ENCODE measurements around the gene CYP26B1. TPM values are rescaled to one million over a fixed set of nuclear protein-coding genes. Genes with fewer than 3 reads are reported as not detected.
A peak's percentile ranks its signal among the peaks of the same experiment; 100 is the strongest.

The CYP26B1 gene
- total RNA-seq, 4 donors from 2014 or later: 1.8 to 4.8 (median 2.3) TPM

DNA sequence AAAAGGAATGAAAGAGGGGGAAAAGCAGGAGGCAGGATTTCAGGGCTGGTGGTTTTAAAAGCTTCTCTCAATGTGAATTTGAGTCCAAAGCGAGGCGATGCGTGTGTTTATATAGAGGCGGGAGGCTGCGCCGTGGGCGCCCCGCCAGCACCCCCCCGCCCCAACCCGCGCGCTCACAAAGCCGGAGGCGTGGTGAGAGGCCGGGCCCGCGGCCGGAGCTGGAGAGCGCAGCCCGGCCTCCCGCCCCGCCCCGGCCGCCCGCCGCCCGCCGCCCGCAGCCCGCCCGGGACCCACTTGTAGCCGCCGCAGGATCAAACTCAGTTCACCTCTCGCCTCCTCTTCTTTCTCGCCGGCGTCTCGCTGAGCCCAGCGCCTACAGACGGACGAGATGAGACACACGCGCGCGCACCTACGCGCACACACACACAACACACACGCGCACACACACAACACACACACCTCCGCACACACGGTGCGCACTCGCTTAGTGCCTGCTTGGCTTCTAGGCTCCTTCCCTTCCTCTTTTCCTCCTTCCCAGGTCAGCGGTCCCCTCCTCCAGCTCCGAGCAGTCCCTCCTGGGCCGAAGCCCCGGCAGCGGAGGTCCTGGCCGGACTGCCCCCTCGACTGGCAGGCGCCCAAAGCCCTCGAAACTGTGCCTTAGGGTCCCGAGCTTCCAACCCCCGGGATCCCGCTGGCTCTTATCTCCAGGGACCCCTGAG is 1.3 kb upstream of the CYP26B1 start:
- peaks cover 44 to 55% of the 10 kb centered on the region in 2 donors for H3K4me1 ChIP-seq
- intact Hi-C loops (cut with DNase I; ENCODE audit: low total_unique reads) (loop anchor here (1.0 to 10.0 kb wide), 4 partner anchors 12 to 694 kb away; partner anchors contain the start of gene DYSF), in situ Hi-C loops (cut with MboI; ENCODE audit: low sequenced_read_pairs in 4 of 4) (no loop called here)

GRCh38 chr2:72148003-72148836 is 558 bp upstream of the CYP26B1 start:
- H3K27ac ChIP-seq: no peak overlapping the region
- peaks cover 43 to 48% (median 45%) of the 10 kb centered on the region in 3 donors for H3K27me3 ChIP-seq
- no peak for ATAC-seq
- H3K9me3 ChIP-seq: no peaks in the 10 kb centered on the region
- DNase-seq: peak in 1 of 2 donors; percentile 8
- H3K4me1 ChIP-seq: peaks cover 49 to 61% of the 10 kb centered on the region in 2 donors
- H3K4me3 ChIP-seq: peak overlapping the region; percentile 55 to 75 (median 66)
- intact Hi-C loops (cut with DNase I; ENCODE audit: low total_unique reads): loop anchor here (10.0 kb wide), 1 partner anchor 693 kb away; the partner anchor contains the start of gene DYSF
- TF ChIP-seq, protein P1, sequence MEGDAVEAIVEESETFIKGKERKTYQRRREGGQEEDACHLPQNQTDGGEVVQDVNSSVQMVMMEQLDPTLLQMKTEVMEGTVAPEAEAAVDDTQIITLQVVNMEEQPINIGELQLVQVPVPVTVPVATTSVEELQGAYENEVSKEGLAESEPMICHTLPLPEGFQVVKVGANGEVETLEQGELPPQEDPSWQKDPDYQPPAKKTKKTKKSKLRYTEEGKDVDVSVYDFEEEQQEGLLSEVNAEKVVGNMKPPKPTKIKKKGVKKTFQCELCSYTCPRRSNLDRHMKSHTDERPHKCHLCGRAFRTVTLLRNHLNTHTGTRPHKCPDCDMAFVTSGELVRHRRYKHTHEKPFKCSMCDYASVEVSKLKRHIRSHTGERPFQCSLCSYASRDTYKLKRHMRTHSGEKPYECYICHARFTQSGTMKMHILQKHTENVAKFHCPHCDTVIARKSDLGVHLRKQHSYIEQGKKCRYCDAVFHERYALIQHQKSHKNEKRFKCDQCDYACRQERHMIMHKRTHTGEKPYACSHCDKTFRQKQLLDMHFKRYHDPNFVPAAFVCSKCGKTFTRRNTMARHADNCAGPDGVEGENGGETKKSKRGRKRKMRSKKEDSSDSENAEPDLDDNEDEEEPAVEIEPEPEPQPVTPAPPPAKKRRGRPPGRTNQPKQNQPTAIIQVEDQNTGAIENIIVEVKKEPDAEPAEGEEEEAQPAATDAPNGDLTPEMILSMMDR (IDR thresholded peaks at IDR 0.05 in 4 of 5, conservative IDR thresholded peaks at IDR 0.05 in 1 of 5): no peak
- no peak for TF ChIP-seq POLR2A (IDR thresholded peaks at IDR 0.05)
- in situ Hi-C loops (cut with MboI; ENCODE audit: low sequenced_read_pairs in 4 of 4): no loop called here
- no peaks in the 10 kb centered on the region for H3K36me3 ChIP-seq

More for the DNA sequence above, 1.3 kb upstream of the CYP26B1 start:
- no peaks in the 10 kb centered on the region for H3K36me3 ChIP-seq
- ATAC-seq (peak in 1 of 2 donors; percentile 10), DNase-seq (peak in 1 of 2 donors; percentile 21)
- no peaks in the 10 kb centered on the region for H3K9me3 ChIP-seq
- no peak for TF ChIP-seq POLR2A (IDR thresholded peaks at IDR 0.05)
- TF ChIP-seq, protein P1 (IDR thresholded peaks at IDR 0.05 in 4 of 5, conservative IDR thresholded peaks at IDR 0.05 in 1 of 5): no peak
- H3K27me3 ChIP-seq: peaks cover 43 to 48% (median 45%) of the 10 kb centered on the region in 3 donors
- no peak overlapping the region for H3K27ac ChIP-seq
- H3K4me3 ChIP-seq: peak overlapping the region; percentile 52 to 66 (median 54)

GRCh38 chr2:72146347-72147302 is 1.0 kb downstream of the CYP26B1 start:
- peak overlapping the region in 1 of 4 donors; percentile 66 for H3K27ac ChIP-seq
- H3K27me3 ChIP-seq: peaks cover 43 to 48% (median 45%) of the 10 kb centered on the region in 3 donors
- no peak for ATAC-seq
- H3K36me3 ChIP-seq: no peaks in the 10 kb centered on the region
- peak in 1 of 2 donors; percentile 12 for DNase-seq
- H3K4me1 ChIP-seq: peaks cover 55 to 73% of the 10 kb centered on the region in 2 donors
- H3K4me3 ChIP-seq: peak overlapping the region; percentile 55 to 75 (median 66)
- intact Hi-C loops (cut with DNase I; ENCODE audit: low total_unique reads) (loop anchor here (10.0 kb wide), 1 partner anchor 692 kb away; the partner anchor contains the start of gene DYSF), in situ Hi-C loops (cut with MboI; ENCODE audit: low sequenced_read_pairs in 4 of 4) (no loop called here)
- TF ChIP-seq, protein P1 (IDR thresholded peaks at IDR 0.05 in 4 of 5, conservative IDR thresholded peaks at IDR 0.05 in 1 of 5): no peak
- no peak for TF ChIP-seq POLR2A (IDR thresholded peaks at IDR 0.05)
- H3K9me3 ChIP-seq: no peaks in the 10 kb centered on the region
